Nephron progenitor cell (in vitro differentiated cells): ENCODE results near the gene ATXN10.
"Not testable (repeated sequence)": the region's sequence is repeated elsewhere in the genome, so short reads cannot be mapped to it uniquely, and the experiment has no call there.

Experiments used
- DNase-seq: peaks from one replicate; pipeline ENCODE4 v3.0.0; 2021
- H3K27ac Mint-ChIP-seq: 2 replicates; pipeline ENCODE4 v1.8.0; 2021; ENCODE audit warnings: mild to moderate bottlenecking, moderate library complexity, mixed read lengths
- H3K27me3 Mint-ChIP-seq: 2 replicates; pipeline ENCODE4 v1.8.0; 2021; ENCODE audit warnings: mild to moderate bottlenecking, low read depth, mixed read lengths; ENCODE audit not compliant: poor library complexity
- H3K36me3 Mint-ChIP-seq: 2 replicates; pipeline ENCODE4 v1.8.0; 2021; ENCODE audit warnings: low read depth, mixed read lengths
- H3K4me1 Mint-ChIP-seq: 2 replicates; pipeline ENCODE4 v1.8.0; 2021; ENCODE audit warnings: mixed read lengths
- H3K4me3 Mint-ChIP-seq: 2 replicates; pipeline ENCODE4 v1.8.0; 2021; ENCODE audit warnings: mild to moderate bottlenecking, moderate library complexity, mixed read lengths
- H3K9me3 Mint-ChIP-seq: 2 replicates; pipeline ENCODE4 v1.8.0; 2021; ENCODE audit warnings: mild to moderate bottlenecking, moderate library complexity, mixed read lengths
- CTCF ChIP-seq: fragments of 200-600 bp; sonication (generic); IDR thresholded peaks from 2 replicates; pipeline ENCODE4 v1.5.0; 2021; ENCODE audit warnings: antibody characterized with exemption

The ATXN10 gene

GRCh38 chr22:45710469-45710868, 38.8 kb downstream of the ATXN10 start:
- Mint-ChIP-seq H3K4me1 (no peaks in the 10 kb centered on the region), H3K27ac (no peak overlapping the region), H3K9me3 (no peaks in the 10 kb centered on the region), H3K36me3 (peaks cover 67% of the 10 kb centered on the region), H3K4me3 (no peak overlapping the region), H3K27me3 (no peaks in the 10 kb centered on the region)
- no peak for DNase-seq
- TF ChIP-seq CTCF: no peak

- DNase-seq, H3K9me3 Mint-ChIP-seq, H3K4me3 Mint-ChIP-seq, H3K27ac Mint-ChIP-seq, H3K27me3 Mint-ChIP-seq: not testable (repeated sequence)
- Mint-ChIP-seq H3K36me3 (peaks cover 38% of the 10 kb centered on the region), H3K4me1 (peaks cover 17% of the 10 kb centered on the region)
Measured at GRCh38 chr22:45714390-45714789, 42.8 kb downstream of the ATXN10 start.

GRCh38 chr22:45717789-45718188, 46.2 kb downstream of the ATXN10 start:
- peaks cover 39% of the 10 kb centered on the region for H3K36me3 Mint-ChIP-seq
- H3K4me3 Mint-ChIP-seq: no peak overlapping the region
- H3K27me3 Mint-ChIP-seq: no peaks in the 10 kb centered on the region
- no peak overlapping the region for H3K27ac Mint-ChIP-seq
- no peaks in the 10 kb centered on the region for H3K9me3 Mint-ChIP-seq
- no peak for DNase-seq
- H3K4me1 Mint-ChIP-seq: peaks cover 17% of the 10 kb centered on the region
- TF ChIP-seq CTCF: no peak

- Mint-ChIP-seq H3K4me1 (peaks cover 17% of the 10 kb centered on the region), H3K27me3 (no peaks in the 10 kb centered on the region), H3K9me3 (no peaks in the 10 kb centered on the region), H3K36me3 (peaks cover 41% of the 10 kb centered on the region), H3K4me3 (no peak overlapping the region), H3K27ac (no peak overlapping the region)
- TF ChIP-seq CTCF: no peak
- no peak for DNase-seq
Measured at GRCh38 chr22:45718391-45718790, 46.8 kb downstream of the ATXN10 start.

GRCh38 chr22:45720839-45721378, 49.3 kb downstream of the ATXN10 start:
- Mint-ChIP-seq H3K4me1 (peaks cover 17% of the 10 kb centered on the region), H3K4me3 (no peak overlapping the region), H3K9me3 (no peaks in the 10 kb centered on the region), H3K27ac (no peak overlapping the region), H3K27me3 (no peaks in the 10 kb centered on the region), H3K36me3 (peaks cover 53% of the 10 kb centered on the region)
- no peak for DNase-seq
- TF ChIP-seq CTCF: no peak

GRCh38 chr22:45722006-45722405, 50.4 kb downstream of the ATXN10 start:
- Mint-ChIP-seq H3K27me3 (no peaks in the 10 kb centered on the region), H3K4me3 (no peak overlapping the region), H3K27ac (peak overlapping the region; percentile 68), H3K4me1 (peaks cover 10% of the 10 kb centered on the region), H3K36me3 (peaks cover 62% of the 10 kb centered on the region), H3K9me3 (no peaks in the 10 kb centered on the region)
- no peak for DNase-seq
- no peak for TF ChIP-seq CTCF
